ENCODE data around the gene RTP5. TPM values are rescaled to one million over a fixed set of nuclear protein-coding genes. Genes with fewer than 3 reads are reported as not detected.
"Not testable (repeated sequence)": the region's sequence is repeated elsewhere in the genome, so short reads cannot be mapped to it uniquely, and the experiment has no call there.

RTP5 gene
- total RNA-seq, 1 experiment from 2014 or later = not detected

DNA sequence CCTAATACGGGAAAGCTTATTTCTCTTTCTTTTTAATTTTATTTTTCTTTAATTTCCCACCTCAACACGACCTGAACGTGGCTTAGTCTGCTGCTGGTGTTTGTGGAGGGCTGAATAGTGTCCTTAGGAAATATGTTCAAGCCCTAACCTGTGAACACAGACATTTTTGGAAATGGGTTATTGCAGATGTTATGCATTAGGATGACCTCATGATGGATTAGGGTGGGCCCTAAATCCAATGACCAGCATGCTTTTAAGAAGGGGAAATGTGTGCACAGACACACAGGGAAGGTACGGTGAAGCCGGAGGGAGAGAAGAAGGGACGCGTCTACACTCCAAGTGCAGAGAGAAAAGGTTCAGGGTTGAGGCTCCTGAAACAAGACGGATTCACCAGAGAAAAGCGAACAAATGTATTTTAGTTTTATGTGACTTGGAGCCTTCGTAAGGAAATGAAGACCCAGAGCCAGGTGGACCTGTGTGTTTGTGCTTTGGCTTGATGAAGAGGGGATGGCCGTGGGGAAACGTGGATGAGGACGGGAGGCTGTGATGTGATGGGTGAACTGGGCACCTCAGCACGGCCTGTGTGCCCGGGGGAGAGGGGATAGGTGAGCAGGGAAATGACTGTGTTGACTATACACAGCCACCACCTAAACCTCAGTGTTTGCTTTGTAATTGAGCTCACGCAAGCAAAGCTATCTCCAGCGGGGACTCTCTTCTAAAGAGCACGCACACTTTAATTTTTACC is 37.5 kb downstream of the RTP5 start:
- Histone ChIP-seq H3K9me2 (ENCODE audit: insufficient read depth) (no peaks in the 10 kb centered on the region), H3K79me2 (ENCODE audit: insufficient read depth, low read length) (no peaks in the 10 kb centered on the region), H3K4me2 (ENCODE audit: low read length) (no peak overlapping the region), H3K9ac (ENCODE audit: low read length) (no peak overlapping the region), H3K36me3 (ENCODE audit: control insufficient read depth in 1 of 2, insufficient read depth in 2 of 2, low read length in 2 of 2) (no peaks in the 10 kb centered on the region), H3K9me3 (ENCODE audit: control insufficient read depth in 1 of 2, insufficient read depth in 1 of 2, low read depth in 1 of 2, low read length in 2 of 2) (no peaks in the 10 kb centered on the region), H2AFZ (ENCODE audit: low read depth, low read length, poor library complexity, severe bottlenecking) (no peak overlapping the region), H3K4me1 (ENCODE audit: control insufficient read depth in 1 of 2, insufficient read depth in 2 of 2, low read length in 2 of 2) (no peaks in the 10 kb centered on the region), H4K20me1 (ENCODE audit: insufficient read depth) (no peaks in the 10 kb centered on the region), H3K27ac (ENCODE audit: low read depth, low read length) (no peak overlapping the region), H3K27me3 (ENCODE audit: insufficient read depth, low read length) (no peaks in the 10 kb centered on the region), H3K4me3 (replicated peaks in 1 of 2; ENCODE audit: low read depth in 1 of 2, low read length in 2 of 2) (no peak overlapping the region)
- CTCF ChIA-PET = no interaction called here
- POLR2A ChIA-PET = no interaction called here
- intact Hi-C loops (cut with micrococcal nuclease) = no loop called here
- BruUV-seq (replicated peaks) = no TSS peak
- DNase-seq (ENCODE audit: low read depth, low spot score) (no peak), ATAC-seq (no peak)
- RAD21 ChIA-PET (ENCODE audit: low non-redundant PET in 1 of 2, low total read pairs in 2 of 2, uncharacterized antibody in 2 of 2, unreplicated experiment in 2 of 2) = no interaction called here
- TF ChIP-seq ELF1 (IDR thresholded peaks at IDR 0.05; ENCODE audit: borderline replicate concordance, low read depth) (no peak), EGR1 (IDR thresholded peaks at IDR 0.05; ENCODE audit: low read depth) (no peak)

DNA sequence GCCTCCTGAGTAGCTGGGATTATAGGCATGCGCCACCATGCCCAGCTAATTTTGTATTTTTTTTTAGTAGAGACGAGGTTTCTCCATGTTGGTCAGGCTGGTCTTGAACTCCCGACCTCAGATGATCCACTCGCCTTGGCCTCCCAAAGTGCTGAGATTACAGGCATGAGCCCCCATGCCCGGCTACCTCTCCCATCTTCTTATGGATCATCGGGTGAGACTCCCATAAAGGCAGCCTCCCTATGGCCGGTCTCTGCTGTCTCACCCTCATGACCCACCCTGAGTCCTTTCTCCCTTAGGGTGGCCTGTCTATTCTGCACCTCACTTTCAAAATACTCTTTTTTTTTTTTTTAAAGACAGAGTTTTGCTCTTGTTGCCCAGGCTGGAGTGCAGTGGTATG is 38.3 kb downstream of the RTP5 start:
- POLR2A ChIA-PET; BruUV-seq (replicated peaks); H3K4me1 ChIP-seq (ENCODE audit: control insufficient read depth in 1 of 2, insufficient read depth in 2 of 2, low read length in 2 of 2); H4K20me1 ChIP-seq (ENCODE audit: insufficient read depth); H3K27me3 ChIP-seq (ENCODE audit: insufficient read depth, low read length); H3K4me3 ChIP-seq (replicated peaks in 1 of 2; ENCODE audit: low read depth in 1 of 2, low read length in 2 of 2); H3K9ac ChIP-seq (ENCODE audit: low read length); H2AFZ ChIP-seq (ENCODE audit: low read depth, low read length, poor library complexity, severe bottlenecking); H3K27ac ChIP-seq (ENCODE audit: low read depth, low read length); DNase-seq (ENCODE audit: low read depth, low spot score); H3K9me3 ChIP-seq (ENCODE audit: control insufficient read depth in 1 of 2, insufficient read depth in 1 of 2, low read depth in 1 of 2, low read length in 2 of 2); H3K4me2 ChIP-seq (ENCODE audit: low read length); RAD21 ChIA-PET (ENCODE audit: low non-redundant PET in 1 of 2, low total read pairs in 2 of 2, uncharacterized antibody in 2 of 2, unreplicated experiment in 2 of 2); intact Hi-C loops (cut with micrococcal nuclease); CTCF ChIA-PET; H3K36me3 ChIP-seq (ENCODE audit: control insufficient read depth in 1 of 2, insufficient read depth in 2 of 2, low read length in 2 of 2); ATAC-seq; H3K9me2 ChIP-seq (ENCODE audit: insufficient read depth); H3K79me2 ChIP-seq (ENCODE audit: insufficient read depth, low read length): not testable (repeated sequence)

Data from HCT116 (cell line).